GM12892 (cell line): ENCODE measurements around the gene NEGR1.

Experiments used
- POLR2A ChIP-seq: IDR thresholded peaks from 2 replicates; pipeline ENCODE4 v1.6.1; 2011; ENCODE audit warnings: low read depth, low read length, control low read depth
- POLR2AphosphoS5 ChIP-seq: IDR thresholded peaks from 2 replicates; pipeline ENCODE4 v1.6.1; 2011; ENCODE audit warnings: low read depth, low read length, control low read depth
- TAF1 ChIP-seq: IDR thresholded peaks from 2 replicates; pipeline ENCODE4 v1.6.1; 2011; ENCODE audit warnings: low read depth, mild to moderate bottlenecking, control low read depth, low read length, borderline replicate concordance

DNA sequence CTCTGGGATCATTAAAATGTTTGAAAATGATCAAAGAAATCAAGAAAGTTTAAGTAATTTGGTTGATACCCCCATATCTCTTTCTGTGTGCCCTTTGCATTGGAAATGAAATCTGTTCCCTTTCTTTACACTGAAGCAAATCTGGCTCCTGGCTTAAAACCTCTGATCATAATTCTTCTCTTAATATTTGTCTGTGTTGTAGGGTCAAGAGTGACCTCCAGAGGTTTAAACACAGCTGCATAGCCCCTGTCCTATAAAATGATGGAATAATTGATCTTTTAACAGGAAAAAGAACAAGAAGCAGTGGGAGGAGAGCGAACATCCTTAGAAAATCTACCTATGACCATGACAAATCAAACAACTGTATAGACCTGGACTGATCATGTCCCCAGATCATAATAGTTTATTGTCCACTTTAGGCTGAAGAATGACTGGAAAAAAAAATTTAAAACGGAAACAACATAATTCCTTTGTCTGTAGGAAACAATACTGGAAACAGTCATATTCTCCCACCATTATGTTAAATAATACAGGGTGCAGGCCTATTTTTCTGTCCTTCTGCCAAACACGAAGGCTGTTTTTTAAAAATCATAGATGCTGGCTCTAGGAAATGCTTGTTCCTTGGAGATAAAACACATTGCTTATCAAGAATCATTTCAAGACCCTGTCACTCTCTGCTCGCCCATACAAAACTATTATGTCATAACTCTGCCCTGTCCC lies 184.3 kb downstream of the NEGR1 start:
- TF ChIP-seq POLR2AphosphoS5 (no peak), POLR2A (no peak), TAF1 (no peak)
